Frontal cortex (tissue), 4 donors: ENCODE measurements around the gene SNX30. TPM values are rescaled to one million over a fixed set of nuclear protein-coding genes. Genes with fewer than 3 reads are reported as not detected.

ENCODE experiments used
- DNase-seq, 2 donors: peaks; one replicate each; pipeline ENCODE4 v3.0.0; 2012; ENCODE audit warnings: low spot score in 2 of 2
- FAIRE-seq: peaks from 2 replicates; lab custom pipeline; 2012; peaks lifted over from hg19 to GRCh38; lab: Jason Lieb, UNC
- total RNA-seq: library from RNA; depleted of rRNA; stranded (reverse); fragments of >200 nt; gene quantifications from one replicate; pipeline ENCODE4 v1.2.3, GENCODE V29; 2014
- donor health status: control.
- donor health status: control.
- donor health status: control.

The SNX30 gene
- total RNA-seq, 1 donor from 2014 or later: 20.8 TPM

GRCh38 chr9:112905084-112905483 lies 154.5 kb downstream of the SNX30 start:
- FAIRE-seq: no peak
- DNase-seq: no peak

- FAIRE-seq (no peak), DNase-seq (no peak)
Measured at GRCh38 chr9:112911736-112912135, 161.2 kb downstream of the SNX30 start.

GRCh38 chr9:112912636-112913035 lies 162.1 kb downstream of the SNX30 start:
- no peak for FAIRE-seq

GRCh38 chr9:112913326-112913725 lies 162.8 kb downstream of the SNX30 start:
- DNase-seq: no peak
- FAIRE-seq: no peak

More at GRCh38 chr9:112912636-112913035, 162.1 kb downstream of the SNX30 start:
- DNase-seq: no peak

GRCh38 chr9:112914524-112914923 lies 164.0 kb downstream of the SNX30 start:
- FAIRE-seq (no peak), DNase-seq (no peak)

GRCh38 chr9:112917047-112917986 lies 166.8 kb downstream of the SNX30 start:
- no peak for FAIRE-seq
- DNase-seq: no peak

- FAIRE-seq: no peak
- no peak for DNase-seq
Measured at GRCh38 chr9:112917987-112918362, 167.4 kb downstream of the SNX30 start.

GRCh38 chr9:112921549-112921948 lies 171.0 kb downstream of the SNX30 start:
- no peak for DNase-seq
- FAIRE-seq: no peak

Other genes starting within 250 kb of the SNX30 start
- gene INIP, start 32.6 kb upstream of the SNX30 start, total RNA-seq: 35.1 TPM
- not detected for gene SLC46A2, start 140.1 kb downstream of the SNX30 start, total RNA-seq